ENCODE results near the gene MAML3.

MAML3 gene

DNA sequence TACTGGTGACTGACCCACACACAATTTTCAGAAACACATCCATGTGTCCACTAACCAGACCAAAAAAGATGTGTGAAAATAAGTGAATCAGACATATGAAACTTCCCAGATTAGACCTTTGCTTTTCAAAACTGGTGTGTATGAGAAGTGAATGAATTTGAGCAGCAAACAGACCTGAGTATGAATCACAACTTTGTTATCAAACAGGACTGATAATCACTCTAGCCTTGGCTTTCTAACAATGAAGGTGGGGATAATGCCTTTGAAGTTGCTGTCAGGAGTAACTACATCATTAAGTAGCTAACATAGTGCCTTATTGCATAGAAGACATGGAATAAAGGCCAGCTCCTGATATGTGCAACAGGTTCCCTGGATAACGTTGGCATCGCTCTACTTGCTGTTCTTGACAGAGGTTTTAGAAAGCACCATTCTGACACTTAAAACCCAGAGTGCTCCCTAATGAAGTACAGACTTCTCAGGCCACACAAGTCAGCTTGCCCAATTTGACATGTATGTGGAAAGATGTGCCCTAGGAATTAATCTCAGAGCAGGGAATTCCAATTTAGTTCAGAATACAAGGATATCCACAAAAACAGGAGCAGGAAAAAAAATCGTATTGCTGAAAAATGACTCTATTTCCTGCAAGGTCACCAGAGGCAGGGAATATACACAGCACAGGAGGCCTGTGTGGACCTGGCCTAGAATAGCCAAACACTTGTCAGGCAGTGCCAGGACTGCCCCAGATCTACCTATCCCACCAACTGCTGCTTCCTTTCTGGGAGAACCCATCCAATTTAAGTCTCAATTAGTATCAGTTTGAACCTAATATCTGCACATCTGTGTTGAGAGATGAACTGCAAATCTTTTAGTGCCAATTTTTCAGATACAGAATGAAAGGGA is 87.7 kb downstream of the MAML3 start:
- DNase-seq: no peak

DNA sequence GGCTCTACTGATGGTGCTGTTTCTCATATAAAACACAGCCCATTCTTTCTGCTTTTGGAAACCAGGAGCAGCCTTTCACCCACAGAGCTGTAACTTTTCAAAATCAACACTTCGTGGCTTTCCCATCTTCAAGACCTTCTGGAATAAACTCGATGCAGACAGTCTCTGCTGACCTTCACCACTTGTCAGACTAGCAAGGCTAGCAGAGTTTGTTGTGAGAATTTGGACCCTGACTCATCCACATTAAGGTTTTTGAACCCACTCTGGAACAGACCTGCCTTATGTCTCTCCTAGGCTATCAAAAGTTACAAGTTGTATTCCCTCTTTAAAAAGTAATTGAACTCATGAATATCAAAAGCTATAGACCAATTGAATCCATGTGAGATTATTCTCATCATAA is 88.6 kb downstream of the MAML3 start:
- DNase-seq: no peak

DNA sequence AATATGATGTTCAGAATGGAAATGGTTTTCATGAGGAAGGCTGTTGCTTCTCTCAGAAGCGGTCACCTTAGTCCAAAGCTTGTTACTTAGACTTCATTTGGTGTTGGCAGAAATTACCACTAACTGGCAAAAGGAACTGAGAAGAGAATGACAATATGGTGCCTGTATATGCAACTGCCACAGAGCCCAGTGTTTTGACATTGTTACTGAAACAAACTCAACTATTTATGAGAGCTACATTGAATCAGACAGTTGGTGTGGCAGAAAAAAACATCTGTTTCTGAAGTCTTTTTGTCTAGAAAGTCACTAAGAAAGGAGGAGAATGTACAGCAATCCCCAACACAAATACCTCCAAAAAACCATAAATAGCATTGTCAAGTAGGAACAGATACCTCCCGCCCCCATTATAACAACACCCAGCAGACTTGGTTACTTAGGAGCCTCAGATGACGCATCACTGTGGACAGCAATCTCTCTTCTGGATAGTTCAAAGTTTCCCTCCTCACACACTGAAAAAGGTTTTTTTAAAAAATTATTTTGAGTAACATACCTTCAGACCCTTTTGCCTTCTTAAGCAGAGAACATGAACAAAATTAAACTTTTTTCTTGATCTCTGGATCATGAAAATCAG is 92.2 kb downstream of the MAML3 start:
- DNase-seq: no peak

DNA sequence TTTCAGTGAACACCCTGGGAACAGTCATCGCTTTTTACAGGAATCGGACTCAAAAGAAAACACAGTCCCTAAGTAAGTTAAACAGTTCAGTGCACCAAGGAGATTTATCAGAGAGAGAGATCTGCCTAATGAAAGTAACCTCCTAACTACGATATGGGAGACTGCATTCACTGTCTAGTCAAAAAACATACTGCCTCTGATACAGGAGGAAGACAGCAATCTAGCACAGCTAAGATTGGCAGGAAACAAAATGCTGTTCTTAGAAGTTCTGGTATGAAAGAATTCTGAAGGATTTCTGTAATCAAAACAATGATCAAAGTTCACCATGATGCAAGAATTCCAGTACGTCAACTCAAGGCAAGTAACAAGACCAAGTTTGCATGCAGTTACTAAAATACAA is 92.8 kb downstream of the MAML3 start:
- no peak for DNase-seq

DNA sequence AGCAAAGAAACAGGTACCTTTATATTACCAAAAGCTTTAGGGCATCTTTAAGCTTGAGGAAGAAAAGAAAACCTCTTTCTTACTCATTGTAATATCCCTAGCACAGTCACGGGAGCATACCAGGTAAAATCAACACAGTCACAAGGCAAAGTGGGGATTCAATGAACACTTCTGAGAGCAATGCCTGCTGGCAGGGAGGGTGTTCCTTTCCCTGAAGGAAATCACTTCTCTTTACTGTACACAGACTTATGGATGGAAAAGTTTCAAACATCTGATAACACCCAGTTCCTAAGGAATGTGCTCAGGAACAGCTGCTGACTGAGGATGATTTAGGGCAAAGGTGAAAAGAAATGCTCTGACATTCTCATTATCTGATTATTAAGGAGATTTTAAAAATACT is 94.8 kb downstream of the MAML3 start:
- DNase-seq: no peak

DNA sequence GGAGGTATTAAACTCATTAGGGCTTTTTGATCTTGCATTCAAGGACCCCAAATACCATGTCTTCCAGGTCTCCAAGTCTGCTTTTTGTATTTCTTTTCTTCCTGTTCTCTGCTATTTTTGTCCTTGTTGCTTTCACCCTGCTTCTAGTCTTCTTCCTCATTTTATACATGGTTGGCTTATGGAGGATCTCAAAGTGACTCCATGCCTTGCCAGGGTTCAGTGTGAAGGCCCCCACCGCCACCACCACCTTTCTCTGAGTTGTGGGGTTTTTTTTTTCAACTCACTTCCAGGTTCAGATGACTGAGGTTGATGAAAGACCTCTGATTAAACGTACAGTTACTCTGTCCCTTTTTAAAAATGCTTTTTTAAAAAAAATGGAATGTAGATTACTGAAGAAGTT is 96.3 kb downstream of the MAML3 start:
- DNase-seq: no peak

DNA sequence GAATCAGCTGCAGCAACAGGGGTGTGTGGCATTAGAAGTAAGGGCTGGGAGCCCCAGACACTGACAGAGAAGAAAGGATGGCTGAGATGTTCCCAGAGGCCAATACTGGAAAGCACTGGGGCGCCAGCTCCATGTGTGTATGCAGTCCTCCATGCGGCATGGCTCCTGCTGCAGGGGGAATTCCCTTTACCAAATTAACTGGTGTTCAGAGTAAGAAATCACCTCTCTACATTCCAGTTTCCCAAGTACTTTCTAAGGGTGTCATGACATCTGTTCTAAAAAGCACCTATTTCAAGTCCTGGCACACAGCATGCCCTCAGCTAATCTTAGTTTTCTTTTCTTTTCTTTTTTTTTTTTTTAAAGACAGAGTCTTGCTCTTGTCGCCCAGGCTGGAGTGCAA is 98.0 kb downstream of the MAML3 start:
- no peak for DNase-seq

DNA sequence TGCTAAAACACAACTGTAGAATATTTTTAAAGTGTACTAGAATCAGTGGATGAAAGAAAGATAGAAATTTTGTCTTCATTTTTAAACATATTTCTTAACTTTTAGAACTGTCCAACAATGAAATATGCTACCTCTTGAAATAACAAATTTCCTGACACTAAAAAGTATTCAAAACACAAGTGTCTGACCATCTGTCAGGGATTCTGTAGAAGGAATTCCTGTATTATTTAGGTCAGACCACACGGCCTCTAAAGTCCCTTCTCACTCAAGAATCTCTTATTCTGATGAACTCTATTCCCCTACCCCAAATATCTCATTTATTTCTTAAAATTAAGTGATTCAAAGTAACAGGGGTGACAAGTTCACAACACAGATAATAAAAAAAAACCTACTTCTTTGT is 99.1 kb downstream of the MAML3 start:
- DNase-seq: no peak

DNA sequence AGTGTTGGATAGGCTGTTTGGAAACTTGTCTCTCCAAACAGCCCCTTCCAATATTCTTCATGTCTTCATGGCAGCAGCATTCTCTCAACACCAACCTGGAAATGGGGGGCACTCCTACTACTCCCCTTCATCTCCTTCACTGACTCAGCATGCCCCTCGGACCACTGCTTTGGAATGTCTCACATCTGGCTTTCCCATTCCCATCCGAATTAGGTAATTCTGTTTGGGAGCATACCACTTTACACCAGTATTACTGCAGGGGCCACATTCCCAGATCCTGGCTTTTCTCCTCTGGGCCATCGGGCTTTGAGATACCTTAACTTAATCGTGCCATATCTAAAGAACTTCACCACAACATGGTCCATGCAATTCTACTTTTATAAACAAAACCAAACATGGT is 100.8 kb downstream of the MAML3 start:
- no peak for DNase-seq

DNA sequence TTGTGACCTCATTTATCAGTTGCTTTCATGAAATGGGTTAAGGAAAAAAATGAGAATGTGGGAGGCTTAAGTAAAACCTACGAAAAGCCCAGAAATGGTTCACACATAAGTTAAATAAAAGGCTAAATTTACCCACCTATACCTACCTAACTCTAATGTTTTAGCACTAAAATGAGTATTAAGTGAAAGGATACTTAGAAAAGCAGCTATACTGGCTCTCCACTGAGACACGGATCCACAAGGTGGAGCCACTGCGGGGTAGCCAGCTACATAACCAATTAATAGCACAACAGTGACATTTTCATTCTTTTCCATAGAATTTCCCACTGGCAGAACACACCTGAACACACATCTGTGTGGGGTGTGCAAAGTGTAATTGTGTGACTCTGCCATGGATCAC is 101.9 kb downstream of the MAML3 start:
- no peak for DNase-seq

DNA sequence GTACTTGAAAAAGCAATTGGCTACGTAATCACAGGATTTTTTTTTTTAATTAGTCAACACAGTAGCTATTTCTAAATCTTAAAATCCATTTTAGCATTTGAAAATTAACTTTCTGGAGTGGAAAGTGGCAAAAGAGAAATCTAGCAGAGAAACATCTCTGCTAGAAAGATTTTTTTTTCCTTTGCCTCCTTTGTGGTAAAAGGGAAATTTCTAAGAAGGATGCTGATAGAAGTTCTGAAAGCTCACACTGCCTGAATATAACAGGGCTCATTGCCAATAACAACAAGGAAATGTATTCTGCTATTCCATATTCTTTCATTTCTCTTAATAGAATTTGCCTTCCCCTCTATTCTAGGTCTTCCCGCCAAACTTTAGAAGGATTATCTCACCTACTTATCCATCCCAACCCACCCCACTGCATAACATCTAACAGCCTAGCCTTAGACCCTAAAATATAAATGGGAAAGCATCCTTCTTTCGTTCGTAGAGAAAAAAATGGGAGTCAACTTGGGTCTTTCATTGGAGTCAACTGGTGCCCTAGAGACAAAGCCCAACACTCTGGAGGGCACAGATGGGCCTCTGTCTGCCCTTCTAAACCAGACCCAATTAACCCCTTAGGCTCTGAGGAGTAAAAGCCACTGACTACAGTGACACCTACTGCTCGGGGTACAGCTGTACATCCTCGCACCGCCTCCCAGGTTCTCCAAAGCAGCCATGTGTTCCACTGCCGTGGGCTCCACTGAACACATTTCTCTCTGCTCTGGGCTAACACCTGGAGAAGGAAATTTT is 103.9 kb downstream of the MAML3 start:
- DNase-seq: no peak

DNA sequence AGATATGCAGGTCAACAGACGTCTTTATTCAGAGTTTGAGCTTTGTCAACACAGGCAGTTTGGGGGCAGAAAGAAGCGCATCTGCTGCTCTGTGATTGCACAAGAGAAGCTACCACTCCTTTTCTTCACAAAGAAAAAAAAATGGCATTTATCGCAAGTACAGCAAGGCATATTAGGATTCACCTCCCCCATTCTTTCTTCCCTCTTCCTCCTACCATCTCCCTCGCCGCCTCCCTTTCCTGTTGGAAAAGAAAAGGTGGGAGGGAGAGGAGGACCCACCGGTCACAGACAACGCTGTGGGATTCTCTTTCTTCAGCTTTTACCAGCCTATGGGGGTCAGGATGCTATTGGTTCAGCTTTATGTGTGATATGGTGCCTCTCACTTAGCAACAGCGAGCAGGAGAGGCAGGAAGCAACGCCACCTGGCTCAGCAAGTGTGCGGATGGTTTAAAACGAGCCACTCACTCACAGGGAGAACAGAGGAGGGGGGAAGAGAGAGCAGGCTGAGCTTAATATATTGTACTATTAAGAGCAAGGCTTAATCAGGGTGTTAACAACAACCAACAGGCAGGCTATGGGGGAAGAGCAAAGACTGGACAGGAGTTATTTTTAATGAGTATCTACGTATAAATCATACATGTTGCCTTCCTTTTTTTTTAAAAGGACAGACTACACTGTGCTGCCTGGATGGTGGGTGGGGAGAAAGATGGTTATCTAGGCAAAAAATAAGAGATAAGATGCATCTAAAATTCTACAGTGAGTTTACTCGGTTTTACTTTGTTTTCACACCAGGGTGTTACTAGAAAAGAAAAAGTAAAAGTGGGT is 104.7 kb downstream of the MAML3 start:
- no peak for DNase-seq

DNA sequence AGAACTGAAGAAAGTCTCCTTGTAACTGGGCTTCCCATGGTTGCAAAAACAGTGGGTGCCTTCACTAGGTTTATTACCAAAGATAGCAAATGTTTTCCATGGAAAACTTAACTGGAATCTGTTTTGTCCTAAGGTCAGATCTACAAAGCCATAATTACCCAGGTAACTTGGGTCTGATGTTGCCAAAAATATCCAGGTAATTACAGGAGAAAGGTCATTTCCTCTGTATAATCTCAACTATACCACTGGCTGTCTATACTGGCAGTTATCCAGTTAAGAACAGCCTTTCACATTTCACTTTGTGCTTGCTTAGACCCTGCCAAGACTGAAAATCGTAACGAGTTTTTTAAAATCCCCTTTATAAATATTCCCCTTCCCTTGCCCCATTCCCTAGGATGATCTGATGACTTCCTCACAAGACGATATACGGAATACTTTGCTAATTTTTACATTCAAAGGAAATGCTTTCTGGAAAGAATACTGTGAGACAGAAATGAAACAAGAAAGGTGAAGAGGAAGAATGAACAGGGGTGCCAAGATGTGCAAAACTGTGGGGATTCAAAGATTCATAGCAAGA is 105.5 kb downstream of the MAML3 start:
- DNase-seq: no peak

DNA sequence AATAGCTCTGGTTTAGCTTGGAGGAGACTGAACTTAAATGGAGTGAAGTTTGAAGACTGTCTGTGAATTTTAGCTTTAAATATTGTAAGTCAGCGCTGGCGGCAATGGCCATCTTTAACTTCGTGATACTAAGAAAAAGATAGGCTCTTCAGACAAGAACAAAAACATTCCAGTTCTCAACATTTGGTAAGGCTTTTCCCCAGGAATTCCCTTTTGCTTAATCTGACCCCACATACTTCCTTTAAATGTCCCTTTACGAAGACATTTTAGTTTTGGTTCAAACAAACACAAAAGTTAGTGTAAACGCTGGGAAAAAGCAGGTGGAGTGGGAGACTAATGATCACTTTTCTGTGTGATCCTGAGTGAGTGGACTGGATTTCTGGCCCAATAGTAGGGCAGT is 106.2 kb downstream of the MAML3 start:
- DNase-seq: no peak

DNA sequence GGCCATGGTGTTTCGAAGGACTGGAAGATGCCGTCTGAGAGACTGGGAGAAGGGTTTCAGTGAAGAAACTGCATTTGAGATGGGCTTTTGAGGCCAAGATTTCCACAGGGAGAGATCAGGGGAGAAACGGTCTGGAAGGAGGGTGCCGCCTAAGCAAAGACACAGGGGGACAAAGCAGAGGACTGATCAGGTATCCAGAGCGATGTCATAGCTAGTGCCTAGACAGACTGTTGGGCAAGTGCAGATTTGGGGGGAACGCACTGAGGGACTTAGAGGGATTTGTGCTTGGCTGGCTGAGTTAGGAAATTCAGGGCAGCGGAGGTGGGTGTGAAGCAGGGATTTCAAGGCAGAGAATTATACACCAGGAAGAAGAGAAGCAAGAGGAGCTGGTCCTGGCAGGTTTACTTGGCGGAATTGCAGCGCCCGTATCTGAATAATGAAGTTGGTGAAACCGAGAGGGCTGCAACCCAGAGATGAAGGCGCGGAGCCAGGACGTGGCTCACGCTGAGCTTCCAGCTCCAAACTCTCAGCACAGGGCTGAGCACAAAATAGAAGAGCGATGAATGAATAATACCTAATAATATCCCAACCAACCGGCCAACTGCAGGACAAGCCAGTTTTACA is 106.9 kb downstream of the MAML3 start:
- DNase-seq: no peak

DNA sequence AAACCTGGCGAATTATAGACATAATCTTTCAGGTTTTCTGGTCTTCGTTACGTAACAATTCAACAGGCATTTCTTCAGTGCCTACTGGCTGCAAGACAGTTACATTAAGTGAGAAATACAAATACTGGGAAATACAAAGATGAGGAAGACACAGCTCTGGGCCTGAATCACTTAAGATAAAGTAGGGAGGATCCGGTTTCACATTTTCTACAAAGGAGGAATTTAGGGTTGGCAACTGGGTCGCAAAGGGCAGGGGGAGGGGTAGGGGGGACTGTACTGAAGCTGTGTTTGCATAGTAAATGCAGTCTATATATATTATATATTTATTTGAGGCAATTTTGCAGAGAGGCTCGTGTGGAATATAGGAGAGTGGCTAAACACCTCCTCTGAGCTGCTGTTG is 107.4 kb downstream of the MAML3 start:
- DNase-seq: no peak

DNA sequence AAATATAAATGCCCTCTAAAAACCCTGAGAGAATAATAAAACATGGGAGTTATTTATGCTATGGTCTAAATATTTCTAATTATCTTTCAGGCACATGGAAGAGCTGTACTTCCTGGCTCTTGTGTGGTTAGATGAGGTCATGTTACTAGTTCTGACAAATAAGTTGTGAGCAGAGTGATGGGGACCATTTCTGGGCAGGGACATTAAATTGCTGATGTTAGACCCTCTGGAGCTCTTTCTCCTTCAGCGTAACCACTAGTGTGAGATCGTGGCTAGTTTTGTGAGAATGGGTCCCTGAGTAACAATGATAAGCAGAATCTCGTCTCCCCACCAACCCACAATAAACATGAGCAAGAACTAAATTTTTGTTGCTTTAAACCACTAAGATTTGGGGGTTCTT is 108.0 kb downstream of the MAML3 start:
- DNase-seq: no peak

DNA sequence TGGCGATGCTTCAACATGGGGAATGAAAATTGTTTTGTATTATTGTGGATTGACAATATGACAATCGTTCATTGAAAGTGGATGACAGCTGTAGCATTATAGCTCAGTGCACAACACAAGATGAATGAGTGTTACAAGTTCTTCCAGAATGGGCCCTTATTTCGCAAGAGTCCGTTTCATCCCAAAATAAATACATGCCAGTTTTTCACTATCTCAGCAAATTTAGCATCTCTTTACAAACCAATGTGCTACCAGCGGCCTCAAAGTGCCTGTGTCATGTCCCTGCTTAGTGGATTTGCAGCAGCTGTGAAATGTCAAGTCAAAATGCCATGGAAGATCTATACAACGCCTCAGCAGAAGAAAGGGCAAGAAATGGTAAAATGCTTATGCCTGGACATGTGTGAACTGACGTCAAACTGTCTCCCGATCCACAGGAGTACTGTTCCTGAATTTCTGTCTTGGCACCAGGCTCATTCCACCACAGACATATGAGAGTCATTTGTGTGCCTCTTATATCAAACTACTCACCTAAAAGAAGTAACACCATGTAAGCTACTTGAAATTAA is 109.6 kb downstream of the MAML3 start:
- DNase-seq: no peak

DNA sequence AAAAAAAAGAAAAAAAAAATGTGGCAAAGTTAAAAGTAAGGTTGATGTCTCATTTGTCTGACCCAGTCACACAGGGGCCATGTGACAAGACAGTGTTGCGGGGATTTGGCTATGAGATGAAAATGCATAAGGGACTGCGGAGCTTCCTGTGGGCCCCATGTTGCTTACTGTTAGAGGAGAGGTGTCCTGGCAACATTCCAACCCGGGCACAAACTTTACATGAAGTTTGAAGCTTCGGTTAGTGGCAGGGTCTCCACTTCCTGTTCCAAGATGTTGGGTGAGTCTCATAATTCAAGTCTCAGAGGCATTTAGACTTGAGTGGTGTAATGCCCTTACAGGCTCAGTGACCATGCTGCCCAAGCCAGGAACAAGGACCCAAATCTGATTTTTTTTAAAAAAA is 111.3 kb downstream of the MAML3 start:
- DNase-seq: no peak

DNA sequence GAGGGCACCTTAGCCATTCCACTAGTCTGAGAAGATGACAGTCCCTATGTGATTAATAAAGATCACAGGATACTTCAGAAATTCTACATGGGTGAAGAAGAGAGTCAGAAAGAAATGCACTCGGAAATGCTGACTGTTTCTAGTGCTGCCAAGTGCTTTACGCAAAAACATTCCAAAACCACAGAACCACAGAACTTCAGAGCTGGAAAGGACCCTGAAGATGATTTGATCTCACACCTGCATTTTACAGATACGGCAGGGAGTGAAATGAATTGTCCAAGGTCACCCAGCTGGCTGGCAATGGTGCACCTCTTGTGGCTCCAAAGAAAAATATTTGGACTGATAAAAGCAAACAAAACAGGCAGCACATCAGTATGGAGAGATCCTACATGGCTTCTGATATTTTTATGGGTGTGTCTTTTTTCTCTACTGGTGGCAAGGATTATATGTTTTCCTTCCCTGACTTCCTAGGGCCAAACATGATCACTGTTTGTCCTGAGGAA is 115.9 kb downstream of the MAML3 start:
- DNase-seq: no peak

DNA sequence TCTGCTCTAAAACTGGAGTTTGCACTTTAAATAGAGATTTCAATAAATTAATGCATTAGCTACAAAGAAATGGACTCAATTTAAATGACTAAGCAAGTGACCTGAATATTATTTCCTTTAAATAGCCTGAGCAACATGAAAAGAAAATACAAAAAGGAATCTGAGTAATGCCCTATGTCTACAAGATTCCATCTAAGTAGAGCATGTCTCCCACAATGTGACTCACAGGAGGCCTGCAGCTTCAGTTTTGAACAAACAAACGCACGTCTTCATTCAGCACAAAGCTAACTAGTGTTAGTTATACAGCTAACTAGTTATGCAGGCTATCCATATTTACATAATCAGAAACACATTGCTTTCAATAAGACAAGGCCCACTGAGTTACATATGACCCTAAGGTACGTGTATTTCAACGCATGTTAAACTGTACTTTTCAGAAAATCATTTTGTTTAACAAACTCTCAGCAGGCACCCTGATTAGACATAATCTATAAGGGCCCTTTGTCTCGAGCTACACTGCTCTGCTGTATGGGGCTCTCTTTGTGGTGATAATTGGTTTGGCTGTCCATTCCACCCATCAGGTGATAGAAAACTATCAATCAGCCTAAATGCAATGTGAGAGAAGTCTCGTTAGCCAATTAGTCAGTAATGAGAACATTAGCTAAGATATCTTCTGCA is 116.5 kb downstream of the MAML3 start:
- DNase-seq: no peak
